8988T (cell line): ENCODE data around the gene SCML2.
"Not testable (repeated sequence)": the region's sequence is repeated elsewhere in the genome, so short reads cannot be mapped to it uniquely, and the experiment has no call there.

Experiments
- DNase-seq: peaks from one replicate; pipeline ENCODE4 v3.0.0; 2011

Gene SCML2

DNA sequence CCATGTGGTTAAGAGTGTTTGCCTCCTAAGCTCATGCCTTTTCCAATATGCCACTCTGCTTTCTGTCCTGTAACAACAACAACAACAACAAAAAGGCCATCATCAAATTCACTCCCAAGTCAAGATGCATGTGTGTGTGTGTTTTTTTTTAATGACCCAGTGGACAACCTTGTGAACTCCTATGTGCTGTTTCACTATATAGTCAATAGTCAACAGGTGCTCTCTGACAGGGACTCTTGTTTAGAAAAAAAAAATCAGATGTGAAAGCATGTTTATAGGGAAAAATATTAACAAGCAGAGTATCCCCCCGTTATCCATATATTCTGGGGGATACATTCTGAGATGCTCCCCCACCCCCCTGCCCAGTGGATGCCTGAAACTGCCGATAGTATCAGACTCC, 83.2 kb downstream of the SCML2 start:
- DNase-seq: no peak

GRCh38 chrX:18255059-18255458, 99.4 kb downstream of the SCML2 start:
- no peak for DNase-seq

- DNase-seq: no peak
Measured at GRCh38 chrX:18252644-18253359, 101.7 kb downstream of the SCML2 start.

GRCh38 chrX:18229646-18230045, 124.8 kb downstream of the SCML2 start:
- not testable (repeated sequence) for DNase-seq

DNA sequence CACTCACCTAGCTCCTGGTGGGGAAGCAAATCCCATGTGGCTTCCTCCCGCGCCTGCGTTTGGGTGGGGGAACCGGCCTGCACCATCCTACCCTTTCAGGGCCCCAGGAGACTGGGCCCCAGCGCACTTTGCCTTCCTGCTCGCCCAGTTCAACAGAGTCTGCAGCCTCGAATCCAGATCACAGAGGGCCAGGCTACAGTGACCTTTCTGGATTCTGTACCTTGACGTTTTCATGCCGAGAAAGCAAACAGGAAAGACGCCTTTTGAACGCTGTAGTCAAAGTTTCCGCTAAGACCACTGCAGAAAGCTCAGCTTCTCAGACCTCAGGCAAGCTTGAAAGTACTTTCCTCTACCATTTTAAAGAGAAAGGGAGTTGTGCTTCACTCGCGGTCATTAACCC, 126.4 kb downstream of the SCML2 start:
- no peak for DNase-seq

- no peak for DNase-seq
Measured at GRCh38 chrX:18227458-18227857, 127.0 kb downstream of the SCML2 start.

DNA sequence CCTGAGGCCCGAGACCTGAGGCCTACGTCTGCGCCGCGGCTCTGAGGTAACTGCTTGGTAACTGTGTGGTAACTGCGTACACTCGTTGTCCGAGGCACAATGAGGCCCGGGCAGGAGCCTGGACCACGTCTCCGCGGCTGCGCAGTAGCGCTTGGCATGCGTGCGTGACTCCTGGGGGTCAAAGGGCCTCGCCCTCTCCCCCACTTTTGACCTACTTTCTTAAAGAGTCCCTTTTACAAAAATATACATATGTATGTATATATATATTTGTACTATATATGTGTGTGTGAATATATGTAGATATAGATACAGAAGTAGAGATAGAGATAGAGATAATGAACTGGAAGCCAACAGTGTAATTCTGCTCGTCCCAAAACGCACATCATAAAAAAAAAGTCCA, 133.7 kb downstream of the SCML2 start, which contains the start of gene BEND2:
BEND2 (minus strand) TSS at position 101 of the 400 bp plus-strand sequence. CDS start 136 bp downstream, outside the sequence.
- DNase-seq: no peak

- no peak for DNase-seq
Measured at GRCh38 chrX:18210470-18210869, 144.0 kb downstream of the SCML2 start.

DNA sequence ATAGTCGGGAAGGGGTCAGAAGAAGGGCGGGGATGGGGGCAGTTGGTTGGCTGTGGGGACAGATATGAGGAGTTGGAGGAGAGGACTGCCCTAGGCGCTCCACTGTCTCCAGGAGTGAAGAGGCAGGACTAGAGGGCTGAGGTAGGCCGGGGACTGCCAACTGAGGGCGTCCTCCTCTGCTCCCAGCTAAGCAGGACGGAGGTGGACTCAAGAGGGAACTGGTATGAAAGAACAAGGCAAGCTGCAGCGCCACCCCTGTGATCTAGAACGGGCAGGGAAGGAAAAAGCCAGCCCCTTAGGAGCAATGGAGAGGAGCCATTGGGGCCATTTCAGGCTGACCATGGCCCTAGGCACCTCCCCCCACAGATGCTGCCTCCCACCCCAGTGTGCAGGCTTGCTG, 147.8 kb downstream of the SCML2 start:
- no peak for DNase-seq

- no peak for DNase-seq
Measured at GRCh38 chrX:18203631-18204030, 150.9 kb downstream of the SCML2 start.

DNA sequence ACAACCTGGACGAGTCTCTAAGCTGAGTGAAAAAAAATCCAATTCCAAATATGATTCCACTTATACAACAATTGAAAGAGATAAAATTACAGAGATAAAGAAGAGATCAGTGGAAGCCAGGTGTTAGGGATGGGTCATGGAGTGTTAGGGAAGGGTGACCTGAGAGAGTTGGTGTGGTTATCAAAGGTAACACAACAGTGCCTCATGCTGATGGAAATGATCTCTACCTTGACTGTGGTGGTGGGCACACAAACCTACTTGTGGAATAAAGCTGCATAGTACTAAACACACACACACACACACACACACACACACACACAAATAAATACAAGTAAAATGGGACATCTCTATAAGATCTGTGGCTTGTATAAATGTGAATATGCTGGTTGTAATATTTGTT, 159.8 kb downstream of the SCML2 start:
- no peak for DNase-seq
